Upper lobe of right lung (tissue), 1 donor: ENCODE data around the gene PIK3R3. TPM values are rescaled to one million over a fixed set of nuclear protein-coding genes. Genes with fewer than 3 reads are reported as not detected.
"Not testable (repeated sequence)": the region's sequence is repeated elsewhere in the genome, so short reads cannot be mapped to it uniquely, and the experiment has no call there.

Experiments used
- ATAC-seq: fragments of 200-7000 bp; cut with Tn5 transposase; one replicate; pipeline ENCODE4 v1.9.1; 2020; ENCODE audit warnings: mild to moderate bottlenecking, moderate library complexity
- DNase-seq: peaks from one replicate; pipeline ENCODE4 v3.0.0-alpha.2; 2020
- H3K27ac ChIP-seq: fragments of 200-600 bp; one replicate; pipeline ENCODE4 v1.8.0; 2022
- H3K27me3 ChIP-seq: fragments of 200-600 bp; one replicate; pipeline ENCODE4 v1.8.0; 2022; ENCODE audit warnings: mild to moderate bottlenecking
- H3K36me3 ChIP-seq: fragments of 200-600 bp; one replicate; pipeline ENCODE4 v1.8.0; 2022
- H3K4me1 ChIP-seq: fragments of 200-600 bp; one replicate; pipeline ENCODE4 v1.8.0; 2022
- H3K4me3 ChIP-seq: fragments of 200-600 bp; one replicate; pipeline ENCODE4 v1.8.0; 2022; ENCODE audit warnings: mild to moderate bottlenecking
- H3K9me3 ChIP-seq: fragments of 200-600 bp; one replicate; pipeline ENCODE4 v1.8.0; 2022
- CTCF ChIP-seq: fragments of 200-600 bp; IDR thresholded peaks from one replicate; pipeline ENCODE4 v1.8.0; 2022; ENCODE audit warnings: antibody characterized with exemption
- intact Hi-C: fragments of 100-400 bp; cut with DNase I; formaldehyde crosslinking; loops from one replicate; pipeline ENCODE4 v1.11.0; 2022
- total RNA-seq: library from RNA; stranded (reverse); fragmentation: NEBNext Ultra II Directional; extraction: Animal tissue kit (Norgen Biotek cat#: 25700); gene quantifications from one replicate; pipeline ENCODE4 v1.2.1, GENCODE V29; 2021
- donor health status: DM: no; HTN: yes; CAD: no; lungs with severe emphysema.

PIK3R3 gene
- total RNA-seq, 1 donor from 2014 or later = 79.8 TPM

DNA sequence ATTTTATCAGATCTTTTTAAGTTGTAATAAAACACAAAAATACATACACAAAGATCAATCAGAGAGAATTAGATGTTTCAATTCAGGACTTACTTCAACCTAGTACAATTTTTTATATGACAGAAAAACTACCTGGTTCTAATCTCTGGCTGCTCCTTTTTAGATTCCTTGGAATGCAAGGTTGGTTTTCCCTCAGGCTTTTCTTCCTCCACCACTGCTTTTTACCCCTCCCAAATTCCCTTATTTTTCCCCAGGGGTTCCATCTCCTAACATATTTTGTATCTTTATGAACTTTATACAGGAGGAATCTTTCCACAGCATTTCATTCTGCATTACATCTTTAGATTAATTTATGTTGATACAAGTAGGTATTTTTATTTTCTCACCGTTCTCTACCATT, 33.2 kb downstream of the PIK3R3 start:
- no peak for DNase-seq
- Histone ChIP-seq H3K4me1 (no peaks in the 10 kb centered on the region), H3K27ac (no peak overlapping the region), H3K9me3 (no peaks in the 10 kb centered on the region), H3K27me3 (no peaks in the 10 kb centered on the region), H3K4me3 (no peak overlapping the region), H3K36me3 (no peaks in the 10 kb centered on the region)
- intact Hi-C loops = no loop called here
- TF ChIP-seq CTCF = no peak
- no peak for ATAC-seq

DNA sequence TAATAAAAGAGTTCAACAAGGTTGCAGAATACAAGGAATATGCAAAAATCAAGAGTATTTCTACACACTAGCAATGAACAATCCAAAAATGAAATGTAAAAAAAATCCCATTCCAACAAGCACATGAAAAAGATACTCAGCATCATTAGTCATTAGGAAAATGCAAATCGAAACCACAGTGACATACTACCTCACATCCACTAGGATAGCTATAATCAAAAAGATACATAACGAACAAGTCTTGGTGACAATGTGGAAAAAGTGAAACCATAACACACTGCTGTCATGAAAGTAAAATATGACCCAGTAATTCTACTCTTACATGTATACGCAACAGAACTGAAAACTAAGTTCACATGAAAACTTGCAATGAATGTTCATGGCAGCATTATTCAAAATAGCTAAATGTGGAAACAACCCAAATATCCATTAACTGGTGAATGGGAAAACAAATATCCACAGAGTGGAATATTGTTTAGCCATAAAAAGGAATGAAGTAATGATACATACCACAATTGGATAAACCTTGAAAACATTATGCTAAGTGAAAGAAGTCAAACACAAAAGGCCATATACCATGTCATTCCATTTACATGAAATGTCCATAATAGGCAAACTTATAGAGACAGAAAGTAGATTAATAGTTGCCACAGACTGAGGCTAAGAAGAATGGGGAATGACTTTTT, 34.3 kb downstream of the PIK3R3 start:
- intact Hi-C loops = no loop called here

GRCh38 chr1:46097149-46097472, 35.3 kb downstream of the PIK3R3 start:
- ATAC-seq (no peak), DNase-seq (no peak)
- Histone ChIP-seq H3K4me3 (no peak overlapping the region), H3K4me1 (no peaks in the 10 kb centered on the region), H3K36me3 (no peaks in the 10 kb centered on the region), H3K27ac (no peak overlapping the region), H3K27me3 (no peaks in the 10 kb centered on the region), H3K9me3 (no peaks in the 10 kb centered on the region)
- no peak for TF ChIP-seq CTCF
- intact Hi-C loops = no loop called here

More for the DNA sequence above, 34.3 kb downstream of the PIK3R3 start:
- H3K4me3 ChIP-seq = no peak overlapping the region
- no peak overlapping the region for H3K27ac ChIP-seq
- no peaks in the 10 kb centered on the region for H3K27me3 ChIP-seq
- no peaks in the 10 kb centered on the region for H3K36me3 ChIP-seq
- no peaks in the 10 kb centered on the region for H3K4me1 ChIP-seq
- H3K9me3 ChIP-seq = no peaks in the 10 kb centered on the region
- DNase-seq = no peak
- TF ChIP-seq CTCF = no peak
- no peak for ATAC-seq

DNA sequence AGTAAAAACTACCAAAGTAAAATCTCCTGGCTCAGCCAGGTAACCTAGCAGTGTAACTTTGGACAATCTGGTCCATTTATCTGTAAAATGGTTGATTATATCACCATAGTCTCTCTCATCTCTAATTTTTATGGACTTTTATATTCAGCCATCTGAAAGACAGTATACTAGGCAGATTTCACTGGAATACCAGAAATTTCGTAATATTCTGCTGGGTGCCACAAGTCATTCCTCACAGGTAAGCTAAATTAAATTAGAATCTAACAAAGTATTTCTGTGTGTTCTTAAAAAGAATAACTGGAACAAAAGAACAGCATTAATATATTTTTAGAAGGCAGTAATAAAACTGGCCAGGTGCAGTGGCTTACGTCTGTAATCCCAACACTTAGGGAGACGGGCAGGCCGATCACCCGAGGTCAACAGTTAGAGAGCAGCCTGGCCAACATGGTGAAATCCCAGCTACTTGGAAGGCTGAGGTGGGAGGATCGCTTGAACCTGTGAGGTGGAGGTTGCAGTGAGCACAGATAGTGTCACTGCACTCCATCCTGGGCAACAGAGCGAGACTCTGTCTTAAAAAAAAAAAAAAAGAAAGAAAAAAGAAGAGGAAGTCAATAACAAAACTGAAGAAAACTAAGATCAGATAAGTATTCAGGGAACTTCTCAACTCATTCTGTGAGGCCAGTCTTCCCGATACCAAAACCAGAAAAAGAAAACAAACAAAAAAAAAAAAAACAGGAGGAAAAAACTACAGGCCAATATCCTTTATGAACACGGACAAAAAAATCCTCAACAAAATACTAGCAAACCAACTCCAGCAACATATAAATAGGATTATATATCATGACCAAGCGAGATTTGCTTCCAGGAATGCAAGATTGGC, 35.9 kb downstream of the PIK3R3 start:
- H3K4me1 ChIP-seq = no peaks in the 10 kb centered on the region
- DNase-seq (no peak), ATAC-seq (no peak)
- no peaks in the 10 kb centered on the region for H3K27me3 ChIP-seq
- no peak for TF ChIP-seq CTCF
- H3K9me3 ChIP-seq = no peaks in the 10 kb centered on the region
- intact Hi-C loops = no loop called here
- H3K27ac ChIP-seq = no peak overlapping the region
- H3K4me3 ChIP-seq = no peak overlapping the region
- H3K36me3 ChIP-seq = no peaks in the 10 kb centered on the region

DNA sequence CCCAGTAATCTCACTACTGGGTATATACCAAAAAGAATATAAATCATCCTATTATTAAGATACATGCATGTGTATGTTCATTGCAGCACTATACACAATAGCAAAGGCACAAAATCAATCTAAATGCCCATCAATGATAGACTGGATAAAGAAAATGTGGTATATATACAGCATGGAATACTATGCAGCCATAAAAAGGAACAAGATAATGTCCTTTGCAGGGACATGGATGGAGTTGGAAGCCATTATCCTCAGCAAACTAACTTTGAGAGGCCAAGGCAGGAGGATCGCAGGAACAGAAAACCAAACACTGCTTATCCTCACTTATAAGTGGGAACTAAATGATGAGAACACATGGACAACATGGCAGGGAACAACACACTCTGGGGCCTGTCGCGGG, 37.3 kb downstream of the PIK3R3 start:
- DNase-seq, H3K27me3 ChIP-seq, H3K27ac ChIP-seq, H3K4me1 ChIP-seq, H3K9me3 ChIP-seq, intact Hi-C loops, H3K36me3 ChIP-seq, ATAC-seq, H3K4me3 ChIP-seq: not testable (repeated sequence)

- no peak for ATAC-seq
- no peaks in the 10 kb centered on the region for H3K36me3 ChIP-seq
- no peaks in the 10 kb centered on the region for H3K4me1 ChIP-seq
- no peak overlapping the region for H3K4me3 ChIP-seq
- H3K9me3 ChIP-seq = no peaks in the 10 kb centered on the region
- intact Hi-C loops = no loop called here
- TF ChIP-seq CTCF = no peak
- no peak for DNase-seq
- H3K27me3 ChIP-seq = no peaks in the 10 kb centered on the region
- no peak overlapping the region for H3K27ac ChIP-seq
These were observed 37.9 kb downstream of the PIK3R3 start for GRCh38 chr1:46094471-46095005.

DNA sequence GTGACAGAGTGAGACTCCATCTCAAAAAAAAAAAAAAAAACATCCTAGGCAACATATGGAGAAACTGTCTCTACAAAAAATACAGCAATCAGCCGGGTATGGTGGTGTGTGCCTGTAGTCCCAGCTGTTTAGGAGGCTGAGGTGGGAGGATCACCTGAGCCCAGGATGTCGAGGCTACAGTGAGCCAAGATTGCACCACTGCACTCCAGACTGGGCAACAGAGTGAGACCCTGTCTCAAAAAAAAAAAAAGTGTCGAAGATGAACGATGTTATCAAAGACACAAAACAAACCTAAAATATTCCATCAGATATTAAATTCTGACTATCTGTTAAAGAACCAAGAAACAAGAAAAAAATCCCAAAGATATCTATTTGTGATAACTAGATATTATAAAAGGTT, 38.6 kb downstream of the PIK3R3 start:
- H3K36me3 ChIP-seq, H3K4me3 ChIP-seq, H3K9me3 ChIP-seq, DNase-seq, H3K4me1 ChIP-seq, H3K27ac ChIP-seq, intact Hi-C loops, H3K27me3 ChIP-seq, ATAC-seq: not testable (repeated sequence)
